ENCODE results near the gene ZFP36L2.

DNA sequence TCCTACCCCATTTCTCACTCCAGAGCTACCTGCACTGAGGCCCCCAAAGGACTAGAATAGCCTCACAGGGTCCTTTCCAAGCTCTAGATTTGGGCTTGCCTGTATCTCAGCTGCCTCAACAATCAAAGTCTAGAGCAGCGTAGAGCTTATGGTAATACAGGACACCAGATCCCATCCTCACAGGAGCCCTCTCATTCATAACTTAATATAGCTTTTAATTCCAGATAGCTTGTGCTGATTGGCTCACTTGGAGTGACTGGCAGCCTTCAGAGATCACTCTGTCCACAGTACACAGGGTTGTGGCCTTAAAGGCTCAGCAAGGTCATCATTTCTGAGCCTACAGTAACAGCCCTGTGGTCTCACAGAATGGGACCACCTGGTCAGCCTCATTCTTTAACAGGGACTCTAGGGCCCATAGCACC, 51.4 kb downstream of the ZFP36L2 start:
- TF ChIP-seq, protein P1, sequence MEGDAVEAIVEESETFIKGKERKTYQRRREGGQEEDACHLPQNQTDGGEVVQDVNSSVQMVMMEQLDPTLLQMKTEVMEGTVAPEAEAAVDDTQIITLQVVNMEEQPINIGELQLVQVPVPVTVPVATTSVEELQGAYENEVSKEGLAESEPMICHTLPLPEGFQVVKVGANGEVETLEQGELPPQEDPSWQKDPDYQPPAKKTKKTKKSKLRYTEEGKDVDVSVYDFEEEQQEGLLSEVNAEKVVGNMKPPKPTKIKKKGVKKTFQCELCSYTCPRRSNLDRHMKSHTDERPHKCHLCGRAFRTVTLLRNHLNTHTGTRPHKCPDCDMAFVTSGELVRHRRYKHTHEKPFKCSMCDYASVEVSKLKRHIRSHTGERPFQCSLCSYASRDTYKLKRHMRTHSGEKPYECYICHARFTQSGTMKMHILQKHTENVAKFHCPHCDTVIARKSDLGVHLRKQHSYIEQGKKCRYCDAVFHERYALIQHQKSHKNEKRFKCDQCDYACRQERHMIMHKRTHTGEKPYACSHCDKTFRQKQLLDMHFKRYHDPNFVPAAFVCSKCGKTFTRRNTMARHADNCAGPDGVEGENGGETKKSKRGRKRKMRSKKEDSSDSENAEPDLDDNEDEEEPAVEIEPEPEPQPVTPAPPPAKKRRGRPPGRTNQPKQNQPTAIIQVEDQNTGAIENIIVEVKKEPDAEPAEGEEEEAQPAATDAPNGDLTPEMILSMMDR (IDR thresholded peaks at IDR 0.05): no peak
- TF ChIP-seq POLR2A (IDR thresholded peaks at IDR 0.05) (no peak), POLR2AphosphoS5 (IDR thresholded peaks at IDR 0.05) (no peak), EP300 (IDR thresholded peaks at IDR 0.05) (no peak)

Measured in gastroesophageal sphincter (tissue), 3 donors.